ENCODE measurements around the gene RPL27. TPM values are rescaled to one million over a fixed set of nuclear protein-coding genes. Genes with fewer than 3 reads are reported as not detected.
A peak's percentile ranks its signal among the peaks of the same experiment; 100 is the strongest.

The RPL27 gene
- total RNA-seq, 1 donor from 2014 or later, result 1,032 TPM

DNA sequence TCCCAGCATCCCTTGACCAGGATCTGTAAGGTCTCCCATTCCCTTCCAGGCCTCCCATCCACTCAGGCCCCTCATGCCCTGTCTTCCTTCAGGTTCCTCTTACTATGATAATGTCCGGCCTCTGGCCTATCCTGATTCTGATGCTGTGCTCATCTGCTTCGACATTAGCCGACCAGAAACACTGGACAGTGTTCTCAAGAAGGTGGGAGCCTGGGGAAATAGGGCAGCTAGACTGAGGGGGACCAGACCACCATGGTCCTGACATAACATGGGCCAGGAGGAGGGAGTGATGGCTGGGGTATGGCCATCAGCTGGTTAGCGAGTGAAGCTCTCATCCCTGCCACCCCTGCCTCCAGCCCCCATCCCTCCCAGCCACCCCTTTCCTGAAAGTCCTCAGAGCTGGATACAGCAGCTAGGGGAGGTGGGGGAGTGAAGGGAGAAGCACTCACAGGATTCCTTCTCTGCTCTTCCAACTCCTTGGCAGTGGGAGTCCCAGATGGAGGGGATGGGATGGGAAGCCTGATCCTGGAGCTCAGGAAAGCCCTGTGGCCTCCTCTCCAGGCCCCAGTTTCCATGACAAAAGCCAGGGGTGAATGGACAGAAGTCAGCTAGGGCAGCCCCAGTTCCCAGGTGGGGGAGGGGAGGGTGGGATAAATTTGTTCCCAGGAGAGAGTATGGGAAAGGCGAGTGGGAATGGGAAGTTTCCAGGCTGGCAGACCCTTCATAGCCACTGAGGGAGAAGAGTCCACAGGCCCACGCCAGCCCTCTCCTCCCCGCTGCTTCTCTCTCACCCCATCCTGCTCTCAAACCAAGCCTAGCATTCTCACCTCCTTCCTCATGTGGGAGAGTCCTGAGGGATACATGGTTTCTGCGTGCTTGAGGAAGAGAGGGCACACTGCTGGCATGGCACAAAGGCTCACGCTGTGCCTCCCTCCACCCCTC, 29.1 kb downstream of the RPL27 start:
- Histone ChIP-seq H3K27ac (ENCODE audit: low read depth, low read length) (no peak overlapping the region), H3K36me3 (ENCODE audit: insufficient read depth, low read length) (no peaks in the 10 kb centered on the region), H2AFZ (ENCODE audit: low read depth, low read length) (no peak overlapping the region), H3K4me2 (ENCODE audit: low read length) (no peak overlapping the region), H4K20me1 (ENCODE audit: insufficient read depth, low read length) (no peaks in the 10 kb centered on the region), H3K27me3 (ENCODE audit: insufficient read depth, low read length) (no peaks in the 10 kb centered on the region), H3K79me2 (ENCODE audit: insufficient read depth, low read length) (no peaks in the 10 kb centered on the region), H3K4me3 (ENCODE audit: insufficient read depth, low read depth, low read length) (no peak overlapping the region), H3K9me3 (ENCODE audit: insufficient read depth, low read depth, low read length) (no peaks in the 10 kb centered on the region), H3K9ac (ENCODE audit: low read length) (no peak overlapping the region), H3K4me1 (ENCODE audit: insufficient read depth, low read length) (peaks cover 11% of the 10 kb centered on the region)
- peaks cover 6% of the 10 kb centered on the region for H3K27me3 Mint-ChIP-seq (ENCODE audit: low read depth, unreplicated experiment)
- FAIRE-seq (no peak), DNase-seq (ENCODE audit: low read depth) (no peak)
- no peaks in the 10 kb centered on the region for H3K36me3 Mint-ChIP-seq (ENCODE audit: low read depth, unreplicated experiment)
- H3K4me1 Mint-ChIP-seq (ENCODE audit: low read depth, unreplicated experiment), result no peaks in the 10 kb centered on the region
- H3K4me3 Mint-ChIP-seq (ENCODE audit: unreplicated experiment), result peak overlapping the region; percentile 50
- H3K9me3 Mint-ChIP-seq (ENCODE audit: unreplicated experiment), result no peaks in the 10 kb centered on the region
- no peak for TF ChIP-seq EZH2 (IDR thresholded peaks at IDR 0.05; ENCODE audit: insufficient read depth, low read length)
- TF ChIP-seq, protein P1, sequence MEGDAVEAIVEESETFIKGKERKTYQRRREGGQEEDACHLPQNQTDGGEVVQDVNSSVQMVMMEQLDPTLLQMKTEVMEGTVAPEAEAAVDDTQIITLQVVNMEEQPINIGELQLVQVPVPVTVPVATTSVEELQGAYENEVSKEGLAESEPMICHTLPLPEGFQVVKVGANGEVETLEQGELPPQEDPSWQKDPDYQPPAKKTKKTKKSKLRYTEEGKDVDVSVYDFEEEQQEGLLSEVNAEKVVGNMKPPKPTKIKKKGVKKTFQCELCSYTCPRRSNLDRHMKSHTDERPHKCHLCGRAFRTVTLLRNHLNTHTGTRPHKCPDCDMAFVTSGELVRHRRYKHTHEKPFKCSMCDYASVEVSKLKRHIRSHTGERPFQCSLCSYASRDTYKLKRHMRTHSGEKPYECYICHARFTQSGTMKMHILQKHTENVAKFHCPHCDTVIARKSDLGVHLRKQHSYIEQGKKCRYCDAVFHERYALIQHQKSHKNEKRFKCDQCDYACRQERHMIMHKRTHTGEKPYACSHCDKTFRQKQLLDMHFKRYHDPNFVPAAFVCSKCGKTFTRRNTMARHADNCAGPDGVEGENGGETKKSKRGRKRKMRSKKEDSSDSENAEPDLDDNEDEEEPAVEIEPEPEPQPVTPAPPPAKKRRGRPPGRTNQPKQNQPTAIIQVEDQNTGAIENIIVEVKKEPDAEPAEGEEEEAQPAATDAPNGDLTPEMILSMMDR (IDR thresholded peaks at IDR 0.05; ENCODE audit: insufficient read depth, low read depth, low read length), result no peak
- no peak overlapping the region for H3K27ac Mint-ChIP-seq (ENCODE audit: unreplicated experiment)

- no peak overlapping the region for H3K27ac ChIP-seq (ENCODE audit: low read depth, low read length)
- no peaks in the 10 kb centered on the region for H3K4me1 Mint-ChIP-seq (ENCODE audit: low read depth, unreplicated experiment)
- H3K4me3 Mint-ChIP-seq (ENCODE audit: unreplicated experiment), result peak overlapping the region; percentile 50
Observed at GRCh38 chr17:43028221-43028861, 30.1 kb downstream of the RPL27 start.

More at GRCh38 chr17:43028221-43028861, 30.1 kb downstream of the RPL27 start:
- TF ChIP-seq, protein P1 (IDR thresholded peaks at IDR 0.05; ENCODE audit: insufficient read depth, low read depth, low read length), result no peak
- no peak for TF ChIP-seq EZH2 (IDR thresholded peaks at IDR 0.05; ENCODE audit: insufficient read depth, low read length)
- Histone ChIP-seq H3K4me2 (ENCODE audit: low read length) (no peak overlapping the region), H3K79me2 (ENCODE audit: insufficient read depth, low read length) (no peaks in the 10 kb centered on the region), H3K4me1 (ENCODE audit: insufficient read depth, low read length) (peaks cover 11% of the 10 kb centered on the region), H3K9me3 (ENCODE audit: insufficient read depth, low read depth, low read length) (no peaks in the 10 kb centered on the region), H3K36me3 (ENCODE audit: insufficient read depth, low read length) (no peaks in the 10 kb centered on the region), H4K20me1 (ENCODE audit: insufficient read depth, low read length) (no peaks in the 10 kb centered on the region), H3K9ac (ENCODE audit: low read length) (no peak overlapping the region), H3K4me3 (ENCODE audit: insufficient read depth, low read depth, low read length) (no peak overlapping the region), H2AFZ (ENCODE audit: low read depth, low read length) (no peak overlapping the region), H3K27me3 (ENCODE audit: insufficient read depth, low read length) (no peaks in the 10 kb centered on the region)
- H3K27ac Mint-ChIP-seq (ENCODE audit: unreplicated experiment), result no peak overlapping the region
- no peaks in the 10 kb centered on the region for H3K9me3 Mint-ChIP-seq (ENCODE audit: unreplicated experiment)
- FAIRE-seq (no peak), DNase-seq (ENCODE audit: low read depth) (no peak)
- no peaks in the 10 kb centered on the region for H3K36me3 Mint-ChIP-seq (ENCODE audit: low read depth, unreplicated experiment)
- H3K27me3 Mint-ChIP-seq (ENCODE audit: low read depth, unreplicated experiment), result peaks cover 6% of the 10 kb centered on the region
